ENCODE results near the gene CCNF. TPM values are rescaled to one million over a fixed set of nuclear protein-coding genes. Genes with fewer than 3 reads are reported as not detected.

Gene CCNF
- total RNA-seq, 1 experiment from 2014 or later = 60.8 TPM

GRCh38 chr16:2425008-2425518, 4.2 kb upstream of the CCNF start (continued):
- TF ChIP-seq, protein P1, sequence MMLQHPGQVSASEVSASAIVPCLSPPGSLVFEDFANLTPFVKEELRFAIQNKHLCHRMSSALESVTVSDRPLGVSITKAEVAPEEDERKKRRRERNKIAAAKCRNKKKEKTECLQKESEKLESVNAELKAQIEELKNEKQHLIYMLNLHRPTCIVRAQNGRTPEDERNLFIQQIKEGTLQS (IDR thresholded peaks at IDR 0.05) = no peak

DNA sequence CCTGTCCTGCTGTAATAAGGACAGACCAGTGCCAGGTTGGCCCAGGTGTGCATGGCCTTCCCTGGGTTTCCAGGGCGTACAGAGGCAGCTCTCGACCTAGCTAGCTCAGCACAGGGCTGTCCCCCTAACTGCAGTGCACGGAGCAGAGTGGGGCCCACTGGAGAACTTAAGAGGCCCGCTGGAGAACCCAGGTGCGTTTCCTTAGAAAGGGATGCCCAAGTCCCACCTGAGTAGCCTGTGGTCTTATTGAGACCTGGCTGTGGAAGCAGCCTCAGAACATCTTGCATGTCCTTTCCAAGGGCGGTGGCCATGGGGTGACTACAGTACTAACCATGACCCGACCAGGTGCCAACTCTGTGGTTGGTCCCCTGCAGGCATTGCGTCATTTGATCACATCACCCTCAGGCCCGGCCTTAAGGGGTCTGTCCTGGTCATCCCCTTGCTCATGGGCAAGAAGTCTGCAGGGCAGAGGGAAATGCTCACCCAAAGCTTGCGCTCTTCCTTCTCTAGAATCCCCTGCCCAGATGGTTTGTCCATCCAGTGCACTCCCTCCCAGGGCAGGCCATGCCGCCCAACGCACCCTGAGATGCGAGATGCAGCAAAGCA, 3.3 kb upstream of the CCNF start:
- ATAC-seq (no peak), DNase-seq (ENCODE audit: low read depth, low spot score) (no peak)
- no peaks in the 10 kb centered on the region for H4K20me1 ChIP-seq (ENCODE audit: insufficient read depth)
- no peak for TF ChIP-seq MAX (IDR thresholded peaks at IDR 0.05)
- no peak for TF ChIP-seq TCF7L2 (IDR thresholded peaks at IDR 0.05; ENCODE audit: borderline replicate concordance, extremely low read depth, insufficient read depth, insufficient read length)
- TF ChIP-seq, protein P2, sequence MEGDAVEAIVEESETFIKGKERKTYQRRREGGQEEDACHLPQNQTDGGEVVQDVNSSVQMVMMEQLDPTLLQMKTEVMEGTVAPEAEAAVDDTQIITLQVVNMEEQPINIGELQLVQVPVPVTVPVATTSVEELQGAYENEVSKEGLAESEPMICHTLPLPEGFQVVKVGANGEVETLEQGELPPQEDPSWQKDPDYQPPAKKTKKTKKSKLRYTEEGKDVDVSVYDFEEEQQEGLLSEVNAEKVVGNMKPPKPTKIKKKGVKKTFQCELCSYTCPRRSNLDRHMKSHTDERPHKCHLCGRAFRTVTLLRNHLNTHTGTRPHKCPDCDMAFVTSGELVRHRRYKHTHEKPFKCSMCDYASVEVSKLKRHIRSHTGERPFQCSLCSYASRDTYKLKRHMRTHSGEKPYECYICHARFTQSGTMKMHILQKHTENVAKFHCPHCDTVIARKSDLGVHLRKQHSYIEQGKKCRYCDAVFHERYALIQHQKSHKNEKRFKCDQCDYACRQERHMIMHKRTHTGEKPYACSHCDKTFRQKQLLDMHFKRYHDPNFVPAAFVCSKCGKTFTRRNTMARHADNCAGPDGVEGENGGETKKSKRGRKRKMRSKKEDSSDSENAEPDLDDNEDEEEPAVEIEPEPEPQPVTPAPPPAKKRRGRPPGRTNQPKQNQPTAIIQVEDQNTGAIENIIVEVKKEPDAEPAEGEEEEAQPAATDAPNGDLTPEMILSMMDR (IDR thresholded peaks at IDR 0.05 in 2 of 3, conservative IDR thresholded peaks at IDR 0.05 in 1 of 3; ENCODE audit: borderline replicate concordance in 1 of 3, insufficient read depth in 1 of 3, low read depth in 2 of 3, low read length in 2 of 3) = no peak
- TF ChIP-seq POLR2A (IDR thresholded peaks at IDR 0.05; ENCODE audit: borderline replicate concordance, extremely low read depth, insufficient read depth, insufficient read length) = no peak
- TF ChIP-seq ELF1 (IDR thresholded peaks at IDR 0.05; ENCODE audit: borderline replicate concordance, low read depth) = no peak
- RAD21 ChIA-PET (ENCODE audit: low non-redundant PET in 1 of 2, low total read pairs in 2 of 2, uncharacterized antibody in 2 of 2, unreplicated experiment in 2 of 2) = no interaction called here
- POLR2A ChIA-PET = no interaction called here
- no peaks in the 10 kb centered on the region for H3K27me3 ChIP-seq (ENCODE audit: insufficient read depth, low read length)
- intact Hi-C loops (cut with micrococcal nuclease) = loop anchor here (5.0 to 10.0 kb wide), 3 partner anchors 36 to 161 kb away; partner anchors contain the start of genes RNPS1 and TEDC2
- BruUV-seq (replicated peaks) = no TSS peak
- H3K4me2 ChIP-seq (ENCODE audit: low read length) = no peak overlapping the region
- no peak overlapping the region for H3K27ac ChIP-seq (ENCODE audit: low read depth, low read length)
- peaks cover 12 to 43% of the 10 kb centered on the region in 2 experiments; a peak in 3 of 4 replicates for H3K4me1 ChIP-seq (ENCODE audit: control insufficient read depth in 1 of 2, insufficient read depth in 2 of 2, low read length in 2 of 2)
- H3K9me2 ChIP-seq (ENCODE audit: insufficient read depth) = no peaks in the 10 kb centered on the region
- peaks cover 0 to 7% of the 10 kb centered on the region in 2 experiments; a peak in 1 of 4 replicates for H3K36me3 ChIP-seq (ENCODE audit: control insufficient read depth in 1 of 2, insufficient read depth in 2 of 2, low read length in 2 of 2)
- CTCF ChIA-PET = no interaction called here
- no peak overlapping the region for H2AFZ ChIP-seq (ENCODE audit: low read depth, low read length, poor library complexity, severe bottlenecking)
- H3K9ac ChIP-seq (ENCODE audit: low read length) = no peak overlapping the region
- H3K79me2 ChIP-seq (ENCODE audit: insufficient read depth, low read length) = peaks cover 16% of the 10 kb centered on the region
- H3K9me3 ChIP-seq (ENCODE audit: control insufficient read depth in 1 of 2, insufficient read depth in 1 of 2, low read depth in 1 of 2, low read length in 2 of 2) = no peaks in the 10 kb centered on the region
- no peak overlapping the region for H3K4me3 ChIP-seq (replicated peaks in 1 of 2; ENCODE audit: low read depth in 1 of 2, low read length in 2 of 2)
